T-helper 9 cell (primary cell): ENCODE results near the gene LSM6.

Experiments
- DNase-seq: peaks from one replicate; pipeline ENCODE4 v3.0.0-alpha.2; 2020
- total RNA-seq, 2 donors: gene quantifications; one replicate each; lab custom pipeline; 2026; lab: John Stamatoyannopoulos, UW

The LSM6 gene
- total RNA-seq, result 10.4 to 29.6 reads per million in 2 donors

DNA sequence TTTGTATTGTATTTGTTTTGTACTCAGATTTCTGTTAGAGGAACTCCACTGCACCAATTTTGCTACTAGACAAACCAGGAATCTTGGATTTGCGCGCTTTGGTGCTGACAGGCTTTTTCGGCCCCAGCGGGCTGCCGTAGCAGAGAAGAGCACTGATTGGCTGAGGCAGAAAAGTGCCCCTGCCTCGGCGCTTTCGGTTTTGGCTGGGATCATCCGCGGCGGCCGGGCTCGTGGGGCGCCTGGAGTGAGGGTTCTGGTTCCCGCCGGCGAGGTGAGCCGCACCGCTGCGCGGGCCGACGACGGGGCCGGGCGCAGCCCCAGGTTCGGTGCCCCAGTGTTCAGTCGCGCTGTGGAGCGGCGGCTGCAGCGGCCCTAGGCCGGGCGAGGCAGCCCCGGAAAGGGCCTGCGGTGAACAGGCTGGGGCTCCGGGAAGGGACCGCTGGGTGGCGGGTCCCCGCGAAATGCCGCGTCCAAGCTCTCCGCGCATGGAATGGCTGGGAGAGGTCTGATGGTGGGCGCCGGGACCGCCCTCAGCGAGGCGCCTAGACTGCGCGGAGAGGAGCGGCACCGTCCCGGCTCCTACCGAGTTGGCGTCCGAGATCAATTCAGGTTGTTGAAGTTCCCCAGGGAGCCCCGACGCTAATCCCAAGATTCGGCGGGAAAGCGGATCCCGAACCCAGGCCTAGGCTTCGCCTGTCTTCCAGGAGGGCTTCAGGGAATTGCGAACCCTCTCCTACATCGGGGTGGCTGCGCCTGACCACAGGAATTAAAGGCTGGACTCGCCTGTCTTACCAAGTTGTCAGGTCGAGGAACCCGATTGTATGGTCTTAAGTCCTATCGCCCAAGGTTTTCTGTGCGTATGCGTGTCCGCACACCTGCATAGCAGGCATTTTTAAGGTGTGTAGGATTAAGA is at the start of gene LSM6:
LSM6 (plus strand) TSS at position 178 of the 913 bp plus-strand sequence. CDS start 7,204 bp downstream, outside the sequence.
- peak; percentile 73 for DNase-seq

DNA sequence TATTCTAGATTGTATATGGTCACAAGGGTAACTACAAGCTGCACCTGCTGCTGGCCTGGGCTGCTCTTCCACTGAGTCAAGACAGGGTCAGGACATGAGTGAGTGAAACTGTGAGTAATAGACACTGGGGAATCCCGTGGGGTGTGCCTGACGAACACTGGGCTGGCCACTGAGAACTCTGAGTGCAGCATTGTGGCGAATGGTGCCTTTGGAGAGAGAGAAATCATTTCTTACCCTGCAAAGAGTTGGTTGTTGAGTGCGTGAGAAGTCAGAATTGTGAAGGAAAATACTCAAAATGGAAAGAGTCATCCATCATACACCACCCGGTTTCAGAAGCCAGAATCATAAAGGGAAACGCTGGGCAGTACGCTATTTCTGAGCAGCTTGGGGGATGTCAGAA is 43.1 kb upstream of the LSM6 start:
- no peak for DNase-seq

DNA sequence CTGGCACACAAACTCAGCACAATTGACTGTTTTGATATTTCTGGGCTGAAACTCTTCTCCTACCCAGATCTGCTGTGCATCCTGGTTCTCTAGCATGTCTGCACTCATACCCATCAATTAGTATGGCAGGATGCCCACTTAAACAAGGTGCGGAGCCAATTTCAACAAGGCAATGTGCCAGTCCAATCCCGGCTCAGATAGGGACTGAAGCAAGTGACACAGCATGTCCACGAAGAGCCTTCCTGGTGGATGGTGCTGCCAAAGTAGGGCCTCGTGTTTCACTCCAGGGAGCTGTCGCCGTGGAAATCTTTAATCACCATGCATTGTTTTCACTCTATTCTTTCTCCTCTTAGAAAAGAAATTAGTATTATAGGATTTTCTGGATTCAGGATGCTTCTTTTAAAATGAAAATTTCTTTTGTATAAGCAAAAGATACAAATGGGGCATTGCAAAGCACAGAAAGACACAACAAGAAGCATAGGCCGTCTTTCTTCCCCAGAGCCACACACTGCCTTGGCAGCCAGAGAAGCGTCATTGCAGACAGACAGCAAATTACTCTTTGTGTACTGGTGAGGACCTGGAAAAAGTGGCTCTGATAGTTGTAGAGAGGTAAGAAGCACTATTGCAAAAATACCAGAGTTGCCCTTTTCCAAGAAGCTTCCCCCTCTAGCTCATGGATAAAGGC is 40.6 kb upstream of the LSM6 start:
- DNase-seq, result no peak

DNA sequence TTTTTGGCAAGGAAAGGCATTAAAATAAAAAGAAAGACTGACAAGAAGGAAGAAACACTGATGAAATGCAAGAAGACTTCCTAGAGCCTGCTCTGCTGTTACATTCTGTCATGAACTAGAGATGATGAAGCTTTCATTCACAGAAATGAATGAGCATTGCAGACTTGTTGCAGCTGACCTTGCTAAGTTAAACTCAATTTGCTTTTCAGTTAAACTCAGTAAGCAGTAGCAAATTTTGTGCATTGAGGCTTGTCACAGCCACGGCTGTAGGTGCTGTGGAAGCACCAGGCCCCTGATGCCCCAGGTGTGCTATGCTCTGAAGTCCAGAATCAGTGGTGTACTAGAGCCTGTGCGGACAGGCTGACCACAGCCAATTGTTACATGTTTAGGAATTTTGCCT is 39.6 kb upstream of the LSM6 start:
- DNase-seq, result no peak

GRCh38 chr4:146142768-146143167 is 32.8 kb upstream of the LSM6 start:
- DNase-seq, result no peak

DNA sequence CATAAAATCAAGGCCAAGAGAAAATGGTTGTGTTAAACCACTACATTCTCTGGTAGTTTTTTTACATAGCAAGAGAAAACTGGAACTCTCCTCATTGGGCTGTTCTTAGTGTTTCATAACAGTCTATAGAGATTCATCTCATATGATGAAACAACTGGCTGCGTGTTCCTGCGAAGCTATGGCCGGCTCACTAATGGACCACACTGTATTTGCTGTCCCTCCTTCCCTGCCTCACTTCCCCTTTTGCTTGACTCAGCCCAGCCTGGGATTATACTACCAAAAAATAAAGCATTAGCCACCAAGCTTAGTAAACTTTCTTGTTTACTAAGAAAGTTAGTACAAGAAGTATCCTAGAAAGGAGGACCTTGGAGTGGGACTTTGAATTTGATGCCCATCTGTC is 31.6 kb upstream of the LSM6 start:
- no peak for DNase-seq

- DNase-seq, result no peak
Observed at GRCh38 chr4:146146918-146147317, 28.6 kb upstream of the LSM6 start.

DNA sequence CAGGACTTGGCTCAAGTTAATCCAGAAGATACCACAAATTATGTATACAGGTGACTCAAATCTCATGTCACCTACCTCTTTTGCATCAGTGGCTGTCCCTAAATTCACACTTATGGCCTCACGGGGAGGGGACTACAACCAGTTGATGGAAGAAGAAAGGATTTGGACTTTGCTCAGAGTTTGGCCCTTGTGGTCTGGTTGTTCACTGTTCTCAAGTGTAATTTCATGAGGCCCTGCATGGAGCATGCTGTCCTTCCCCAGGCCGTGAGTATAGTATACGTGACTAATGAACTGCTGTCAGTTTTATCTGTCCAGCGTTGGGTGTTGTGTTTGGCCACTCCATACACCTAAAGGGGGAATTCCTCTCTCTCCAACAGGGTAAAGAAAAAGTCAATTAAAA is 27.5 kb upstream of the LSM6 start:
- DNase-seq, result no peak

- DNase-seq, result no peak
Observed at GRCh38 chr4:146154057-146154456, 21.5 kb upstream of the LSM6 start.

GRCh38 chr4:146155152-146155724 is 20.3 kb upstream of the LSM6 start:
- no peak for DNase-seq

DNA sequence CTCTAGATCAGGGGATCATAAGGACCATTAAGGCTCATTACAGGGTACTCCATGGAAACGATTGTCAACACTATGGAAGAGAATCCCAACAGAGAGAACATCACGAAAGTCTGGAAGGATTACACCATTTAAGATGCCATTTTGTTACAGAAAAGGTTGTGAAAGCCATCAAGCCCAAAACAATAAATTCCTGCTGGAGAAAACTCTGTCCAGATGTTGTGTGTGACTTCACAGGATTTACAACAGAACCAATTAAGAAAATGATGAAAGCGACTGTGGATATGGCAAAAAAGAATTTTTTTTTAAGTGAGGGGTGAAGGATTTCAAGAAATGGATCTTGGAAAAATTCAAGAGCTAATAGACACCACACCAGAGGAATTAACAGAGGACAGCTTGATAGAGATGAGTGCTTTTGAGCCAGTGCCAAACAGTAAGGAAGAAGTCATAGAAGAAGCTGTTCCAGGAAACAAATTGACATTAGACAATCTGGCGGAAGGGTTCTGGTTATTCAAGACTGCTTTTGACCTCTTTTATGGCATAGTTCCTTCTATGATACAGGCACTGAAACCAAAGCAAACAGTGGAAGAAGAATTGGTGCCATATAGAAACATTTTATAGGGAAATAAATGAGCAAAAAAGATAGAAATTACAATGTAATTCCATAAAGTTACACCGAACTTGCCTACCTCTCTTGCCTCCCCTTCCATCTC is 17.3 kb upstream of the LSM6 start:
- DNase-seq, result no peak

- no peak for DNase-seq
Observed at GRCh38 chr4:146159384-146160058, 16.0 kb upstream of the LSM6 start.

DNA sequence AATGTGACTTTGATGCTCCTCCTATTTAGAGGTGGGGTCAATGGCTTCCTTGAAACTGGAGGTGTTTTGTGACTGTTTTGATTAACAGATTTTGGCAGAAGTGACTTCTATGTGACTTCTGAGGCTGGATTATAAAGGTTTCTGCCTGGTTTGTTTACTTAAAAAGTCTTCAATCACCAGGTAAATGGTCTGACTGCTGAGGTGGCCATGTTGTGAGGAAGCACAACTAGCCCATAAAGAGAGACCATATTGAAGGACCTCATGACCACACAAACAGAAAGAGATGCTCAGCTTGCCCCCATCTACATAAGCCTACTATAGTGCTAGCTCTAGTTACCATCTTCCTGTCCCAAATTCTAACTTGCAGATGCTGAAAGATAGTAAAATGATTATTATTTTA is 14.3 kb upstream of the LSM6 start:
- no peak for DNase-seq

- DNase-seq, result no peak
Observed at GRCh38 chr4:146165221-146165620, 10.3 kb upstream of the LSM6 start.

GRCh38 chr4:146165840-146166239 is 9.7 kb upstream of the LSM6 start:
- no peak for DNase-seq

DNA sequence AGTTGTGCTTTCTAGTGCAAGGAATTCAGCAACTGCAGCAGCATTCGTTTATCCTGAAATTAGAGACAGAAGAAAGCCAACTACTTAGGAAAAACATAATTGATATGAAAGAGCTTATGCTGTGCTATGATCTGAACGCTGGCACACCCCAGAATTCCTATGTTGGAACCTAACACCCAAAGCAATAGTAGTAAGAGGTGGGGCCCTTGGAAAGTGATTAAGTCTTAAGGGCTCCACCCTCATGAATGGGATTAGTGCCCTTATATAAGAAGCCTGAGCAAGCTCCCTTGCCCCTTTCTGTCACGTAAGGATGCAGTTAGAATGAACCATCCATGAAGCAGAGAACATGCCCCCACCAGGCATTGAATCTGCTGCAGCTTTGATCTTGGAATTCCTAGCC is 5.4 kb upstream of the LSM6 start:
- DNase-seq, result no peak

- no peak for DNase-seq
Observed at GRCh38 chr4:146176891-146177290, 1.4 kb downstream of the LSM6 start.

- DNase-seq, result no peak
Observed at GRCh38 chr4:146178126-146178525, 2.6 kb downstream of the LSM6 start.

DNA sequence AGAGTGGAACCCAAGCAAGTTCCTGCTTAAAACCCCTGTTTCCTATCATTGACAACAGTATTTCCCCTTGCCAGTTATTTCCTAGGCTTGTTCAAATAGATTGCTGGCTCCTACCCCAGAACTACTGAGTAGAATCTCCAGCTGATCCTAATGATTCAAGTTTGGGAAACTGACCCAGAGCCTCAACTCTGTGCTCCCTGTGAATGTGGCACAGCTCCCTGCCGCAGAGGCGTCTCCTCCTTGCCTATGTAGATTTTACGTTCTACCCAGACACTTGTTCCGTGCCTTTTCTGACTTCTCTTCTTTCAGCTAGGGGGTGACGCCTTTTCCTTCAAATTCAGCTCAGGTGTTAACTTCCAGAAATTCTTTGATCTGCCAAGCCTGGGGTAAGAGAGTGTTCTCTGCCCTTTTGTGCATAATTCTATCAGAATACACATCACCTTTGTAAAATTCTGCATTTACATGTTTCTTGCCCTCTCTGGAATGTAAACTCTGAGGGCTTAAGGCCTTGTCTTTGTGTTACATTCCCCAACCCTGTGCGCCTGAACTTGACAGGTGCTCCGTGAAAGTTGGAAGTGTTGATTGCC is 4.4 kb downstream of the LSM6 start:
- DNase-seq, result no peak

GRCh38 chr4:146182443-146182842 is 6.9 kb downstream of the LSM6 start:
- DNase-seq, result no peak

- DNase-seq, result no peak
Observed at GRCh38 chr4:146183209-146183608, 7.7 kb downstream of the LSM6 start.

- DNase-seq, result no peak
Observed at GRCh38 chr4:146186041-146186440, 10.5 kb downstream of the LSM6 start.
